K562 (cell line): ENCODE results near the gene CELF4.

Source experiments
- EZH2 ChIP-seq: IDR thresholded peaks from 2 replicates; pipeline ENCODE4 v1.6.1; 2012; ENCODE audit warnings: low read depth, mild to moderate bottlenecking, inconsistent platforms, low read length, borderline replicate concordance
- HCFC1 ChIP-seq: IDR thresholded peaks from 2 replicates; pipeline ENCODE4 v1.6.1; 2012; ENCODE audit warnings: low read depth, low read length, improper control_type of control experiment
- MCM5 ChIP-seq: fragments of 450-650 bp; IDR thresholded peaks from 2 replicates; pipeline ENCODE4 v1.6.1; 2016; ENCODE audit warnings: low read depth
- ZNF140 ChIP-seq: fragments of 250-450 bp; sonication (Bioruptor Pico); IDR thresholded peaks from 2 replicates; pipeline ENCODE4 v1.8.0; 2021; ENCODE audit warnings: moderate library complexity, mild to moderate bottlenecking, inconsistent platforms
- ZNF3 ChIP-seq: fragments of 250-450 bp; sonication (Bioruptor Pico); IDR thresholded peaks from 2 replicates; pipeline ENCODE4 v1.5.0; 2021; ENCODE audit warnings: mild to moderate bottlenecking, moderate library complexity
- ZNF707 ChIP-seq: fragments of 250-450 bp; sonication (Bioruptor Pico); conservative IDR thresholded peaks from 2 replicates; pipeline ENCODE4 v1.8.0; 2022; ENCODE audit warnings: inconsistent platforms, mild to moderate bottlenecking, moderate library complexity
- ZNF785 ChIP-seq: fragments of 250-450 bp; sonication (Bioruptor Pico); IDR thresholded peaks from 2 replicates; pipeline ENCODE4 v1.4.0; 2020; ENCODE audit warnings: mild to moderate bottlenecking
- TF ChIP-seq, protein P1 (sequence below): fragments of 250-450 bp; sonication (Bioruptor Pico); IDR thresholded peaks from 2 replicates; pipeline ENCODE4 v1.5.0; 2020; ENCODE audit warnings: mild to moderate bottlenecking, borderline replicate concordance

DNA sequence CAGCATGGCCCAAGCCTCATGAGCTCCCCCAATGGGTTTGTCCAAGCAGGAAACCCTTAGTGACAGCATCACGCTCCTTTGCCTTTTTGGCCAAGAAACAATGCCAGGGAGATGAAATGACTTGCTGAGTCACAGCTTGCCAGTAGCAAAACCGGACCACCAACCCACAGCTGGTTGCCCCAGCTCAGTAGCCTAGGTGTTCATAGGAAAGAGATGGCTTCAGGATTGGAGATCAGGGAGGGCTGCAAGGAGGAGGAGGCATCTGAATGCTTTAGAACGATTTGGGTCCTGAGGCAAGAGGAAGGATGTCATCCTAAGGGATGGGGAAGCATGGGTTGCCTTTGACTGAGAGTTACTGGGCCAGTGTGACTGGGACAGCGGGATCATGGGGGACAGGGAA is 116.7 kb downstream of the CELF4 start:
- TF ChIP-seq ZNF707 (CRISPR knock-in tag) (no peak), EZH2 (no peak), ZNF140 (CRISPR knock-in tag) (no peak), HCFC1 (no peak), ZNF785 (CRISPR knock-in tag) (no peak), ZNF3 (CRISPR knock-in tag) (no peak), MCM5 (no peak)
- TF ChIP-seq, protein P1, sequence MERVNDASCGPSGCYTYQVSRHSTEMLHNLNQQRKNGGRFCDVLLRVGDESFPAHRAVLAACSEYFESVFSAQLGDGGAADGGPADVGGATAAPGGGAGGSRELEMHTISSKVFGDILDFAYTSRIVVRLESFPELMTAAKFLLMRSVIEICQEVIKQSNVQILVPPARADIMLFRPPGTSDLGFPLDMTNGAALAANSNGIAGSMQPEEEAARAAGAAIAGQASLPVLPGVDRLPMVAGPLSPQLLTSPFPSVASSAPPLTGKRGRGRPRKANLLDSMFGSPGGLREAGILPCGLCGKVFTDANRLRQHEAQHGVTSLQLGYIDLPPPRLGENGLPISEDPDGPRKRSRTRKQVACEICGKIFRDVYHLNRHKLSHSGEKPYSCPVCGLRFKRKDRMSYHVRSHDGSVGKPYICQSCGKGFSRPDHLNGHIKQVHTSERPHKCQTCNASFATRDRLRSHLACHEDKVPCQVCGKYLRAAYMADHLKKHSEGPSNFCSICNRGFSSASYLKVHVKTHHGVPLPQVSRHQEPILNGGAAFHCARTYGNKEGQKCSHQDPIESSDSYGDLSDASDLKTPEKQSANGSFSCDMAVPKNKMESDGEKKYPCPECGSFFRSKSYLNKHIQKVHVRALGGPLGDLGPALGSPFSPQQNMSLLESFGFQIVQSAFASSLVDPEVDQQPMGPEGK: no peak
